ENCODE data around the gene GPRIN1. TPM values are rescaled to one million over a fixed set of nuclear protein-coding genes. Genes with fewer than 3 reads are reported as not detected.

GPRIN1 gene
- total RNA-seq, 2 donors from 2014 or later: 0.22 to 0.79 TPM

DNA sequence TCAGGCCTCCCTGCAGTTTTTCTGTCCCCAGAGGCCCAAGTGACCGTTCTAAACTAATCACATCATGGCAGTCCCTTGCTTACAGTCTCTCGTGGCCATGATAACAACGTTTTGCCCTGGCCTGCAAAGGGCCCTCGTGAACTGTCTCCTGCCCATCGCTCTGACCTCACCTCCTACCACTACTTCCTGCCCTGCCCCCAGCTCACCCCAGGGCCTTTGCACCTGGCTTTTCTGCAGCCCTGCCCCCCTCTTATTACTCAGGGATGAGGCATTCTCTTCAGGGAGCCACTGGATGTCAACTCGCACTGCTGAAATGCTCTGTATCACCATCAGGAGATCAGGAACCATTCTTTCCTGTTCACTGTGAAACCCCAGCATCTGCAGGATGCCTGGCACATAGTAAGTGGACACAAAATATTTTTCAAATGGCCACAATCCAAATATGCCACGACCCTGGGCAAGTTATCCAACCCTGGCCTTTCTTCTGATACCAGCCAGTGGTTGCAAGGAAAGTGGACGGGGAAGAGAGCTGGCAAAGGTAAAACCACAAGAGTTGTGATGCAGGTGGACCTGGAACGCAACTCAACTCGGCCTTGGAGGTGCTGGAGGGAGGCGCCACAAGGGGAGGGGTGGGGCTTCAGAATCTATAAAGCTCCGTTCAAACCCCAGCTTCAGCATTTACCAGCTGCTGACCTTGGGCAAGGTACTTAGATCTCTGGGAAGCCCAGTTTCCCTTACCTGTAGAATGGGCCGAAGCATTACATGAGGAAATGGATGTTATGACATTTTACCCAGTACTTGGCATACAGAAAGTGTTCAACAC, 18.7 kb upstream of the GPRIN1 start:
- no peak for DNase-seq (ENCODE audit: low spot score)
- Histone ChIP-seq H3K4me1 (peaks cover 0 to 21% of the 10 kb centered on the region in 2 donors), H3K36me3 (no peaks in the 10 kb centered on the region), H3K9me3 (no peaks in the 10 kb centered on the region), H3K27me3 (peaks cover 7 to 20% of the 10 kb centered on the region in 2 donors), H3K27ac (no peak overlapping the region), H3K4me3 (no peak overlapping the region)
- TF ChIP-seq, protein P1, sequence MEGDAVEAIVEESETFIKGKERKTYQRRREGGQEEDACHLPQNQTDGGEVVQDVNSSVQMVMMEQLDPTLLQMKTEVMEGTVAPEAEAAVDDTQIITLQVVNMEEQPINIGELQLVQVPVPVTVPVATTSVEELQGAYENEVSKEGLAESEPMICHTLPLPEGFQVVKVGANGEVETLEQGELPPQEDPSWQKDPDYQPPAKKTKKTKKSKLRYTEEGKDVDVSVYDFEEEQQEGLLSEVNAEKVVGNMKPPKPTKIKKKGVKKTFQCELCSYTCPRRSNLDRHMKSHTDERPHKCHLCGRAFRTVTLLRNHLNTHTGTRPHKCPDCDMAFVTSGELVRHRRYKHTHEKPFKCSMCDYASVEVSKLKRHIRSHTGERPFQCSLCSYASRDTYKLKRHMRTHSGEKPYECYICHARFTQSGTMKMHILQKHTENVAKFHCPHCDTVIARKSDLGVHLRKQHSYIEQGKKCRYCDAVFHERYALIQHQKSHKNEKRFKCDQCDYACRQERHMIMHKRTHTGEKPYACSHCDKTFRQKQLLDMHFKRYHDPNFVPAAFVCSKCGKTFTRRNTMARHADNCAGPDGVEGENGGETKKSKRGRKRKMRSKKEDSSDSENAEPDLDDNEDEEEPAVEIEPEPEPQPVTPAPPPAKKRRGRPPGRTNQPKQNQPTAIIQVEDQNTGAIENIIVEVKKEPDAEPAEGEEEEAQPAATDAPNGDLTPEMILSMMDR (IDR thresholded peaks at IDR 0.05): no peak

DNA sequence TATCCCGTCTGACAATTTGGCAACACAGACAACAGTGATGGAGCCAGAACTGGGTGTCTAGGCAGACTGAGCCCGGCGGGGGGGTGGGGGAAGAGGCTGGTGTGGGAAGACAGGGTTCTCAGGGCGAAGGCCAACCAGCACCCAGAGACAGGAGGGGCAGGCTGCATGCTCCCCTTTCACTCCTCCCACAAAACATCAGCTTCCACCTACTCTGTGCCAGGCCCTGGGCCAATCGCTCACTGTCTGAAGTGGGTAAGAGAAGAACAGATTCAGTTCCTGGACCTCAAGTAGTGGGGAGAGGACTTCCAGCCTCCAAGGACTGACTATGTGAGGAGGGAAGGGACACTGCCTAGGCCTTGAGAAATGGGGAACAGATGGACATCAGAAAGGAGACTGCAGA, 17.6 kb upstream of the GPRIN1 start:
- no peak overlapping the region for H3K4me3 ChIP-seq
- TF ChIP-seq, protein P1 (IDR thresholded peaks at IDR 0.05): no peak
- no peaks in the 10 kb centered on the region for H3K9me3 ChIP-seq
- peaks cover 0 to 21% of the 10 kb centered on the region in 2 donors for H3K4me1 ChIP-seq
- no peak overlapping the region for H3K27ac ChIP-seq
- H3K27me3 ChIP-seq: peaks cover 7 to 20% of the 10 kb centered on the region in 2 donors
- H3K36me3 ChIP-seq: no peaks in the 10 kb centered on the region
- no peak for DNase-seq (ENCODE audit: low spot score)

GRCh38 chr5:176626876-176627236, 16.9 kb upstream of the GPRIN1 start:
- DNase-seq (ENCODE audit: low spot score): no peak
- H3K4me1 ChIP-seq: peaks cover 0 to 26% of the 10 kb centered on the region in 2 donors
- no peak overlapping the region for H3K27ac ChIP-seq
- H3K36me3 ChIP-seq: no peaks in the 10 kb centered on the region
- TF ChIP-seq, protein P1 (IDR thresholded peaks at IDR 0.05): no peak
- no peak overlapping the region for H3K4me3 ChIP-seq
- H3K9me3 ChIP-seq: no peaks in the 10 kb centered on the region
- H3K27me3 ChIP-seq: peaks cover 7 to 20% of the 10 kb centered on the region in 2 donors

GRCh38 chr5:176625966-176626875, 16.3 kb upstream of the GPRIN1 start:
- Histone ChIP-seq H3K36me3 (no peaks in the 10 kb centered on the region), H3K27ac (no peak overlapping the region), H3K27me3 (peaks cover 7 to 20% of the 10 kb centered on the region in 2 donors), H3K4me1 (peaks cover 0 to 31% of the 10 kb centered on the region in 2 donors), H3K9me3 (no peaks in the 10 kb centered on the region), H3K4me3 (no peak overlapping the region)
- TF ChIP-seq, protein P1 (IDR thresholded peaks at IDR 0.05): no peak
- DNase-seq (ENCODE audit: low spot score): no peak

GRCh38 chr5:176625512-176625911, 15.6 kb upstream of the GPRIN1 start:
- no peaks in the 10 kb centered on the region for H3K36me3 ChIP-seq
- H3K9me3 ChIP-seq: no peaks in the 10 kb centered on the region
- H3K4me1 ChIP-seq: peaks cover 0 to 32% of the 10 kb centered on the region in 2 donors
- no peak for DNase-seq (ENCODE audit: low spot score)
- H3K27ac ChIP-seq: no peak overlapping the region
- no peak overlapping the region for H3K4me3 ChIP-seq
- TF ChIP-seq, protein P1 (IDR thresholded peaks at IDR 0.05): no peak
- H3K27me3 ChIP-seq: peaks cover 7 to 20% of the 10 kb centered on the region in 2 donors
